Retinal pigment epithelial cell (primary cell): ENCODE measurements around the gene OVAAL.

Experiments used
- DNase-seq: peaks from one replicate; pipeline ENCODE4 v3.0.0-alpha.2; 2010; ENCODE audit warnings: low read depth
- H3K4me3 ChIP-seq: 2 replicates; pipeline ENCODE4 v1.5.1; 2011; ENCODE audit warnings: mild to moderate bottlenecking, low read length, control low read depth, moderate library complexity
- TF ChIP-seq, protein P1 (sequence below): conservative IDR thresholded peaks from 2 replicates; pipeline ENCODE4 v1.5.1; 2011; ENCODE audit warnings: low read depth, low read length, control low read depth, inconsistent platforms

Gene OVAAL

DNA sequence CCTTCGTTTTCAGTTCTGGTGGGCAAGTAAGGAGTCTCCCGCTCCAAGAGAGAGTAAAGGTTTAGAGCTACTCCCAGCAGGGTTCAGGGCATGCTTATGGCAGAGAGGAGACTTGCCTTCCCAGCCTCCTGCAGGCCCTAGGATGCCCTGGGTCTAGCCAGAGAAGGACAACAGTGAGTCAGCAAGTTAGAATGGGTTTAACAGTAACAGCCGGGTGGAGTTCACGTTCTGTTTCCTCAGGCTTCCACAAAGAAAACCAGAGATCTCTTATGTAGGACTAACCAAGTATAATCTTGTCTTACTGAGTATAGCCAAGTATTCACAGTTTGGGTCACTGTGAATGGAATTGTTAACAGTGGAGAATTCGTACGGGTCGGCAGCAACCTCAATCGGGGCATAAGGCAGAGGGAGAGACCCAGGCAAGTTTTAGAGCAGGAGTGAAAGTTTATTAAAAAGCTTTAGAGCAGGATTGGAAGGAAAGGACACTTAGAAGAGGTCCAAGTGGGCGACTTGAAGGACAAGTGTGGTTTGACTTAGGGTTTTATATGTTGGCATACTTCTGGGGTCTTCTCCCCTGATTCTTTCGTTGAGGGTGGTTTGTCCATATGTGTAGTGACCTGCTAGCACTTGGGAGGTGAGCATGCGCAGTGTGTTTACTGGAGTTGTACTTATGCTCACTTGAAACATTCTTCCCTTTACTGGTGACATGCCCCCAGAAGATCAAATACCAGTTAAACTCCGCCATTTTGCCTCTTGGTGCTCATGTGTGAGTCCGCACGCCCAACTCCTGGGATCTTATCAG lies 4.5 kb downstream of the OVAAL start:
- H3K4me3 ChIP-seq: no peak overlapping the region
- DNase-seq: no peak
- TF ChIP-seq, protein P1, sequence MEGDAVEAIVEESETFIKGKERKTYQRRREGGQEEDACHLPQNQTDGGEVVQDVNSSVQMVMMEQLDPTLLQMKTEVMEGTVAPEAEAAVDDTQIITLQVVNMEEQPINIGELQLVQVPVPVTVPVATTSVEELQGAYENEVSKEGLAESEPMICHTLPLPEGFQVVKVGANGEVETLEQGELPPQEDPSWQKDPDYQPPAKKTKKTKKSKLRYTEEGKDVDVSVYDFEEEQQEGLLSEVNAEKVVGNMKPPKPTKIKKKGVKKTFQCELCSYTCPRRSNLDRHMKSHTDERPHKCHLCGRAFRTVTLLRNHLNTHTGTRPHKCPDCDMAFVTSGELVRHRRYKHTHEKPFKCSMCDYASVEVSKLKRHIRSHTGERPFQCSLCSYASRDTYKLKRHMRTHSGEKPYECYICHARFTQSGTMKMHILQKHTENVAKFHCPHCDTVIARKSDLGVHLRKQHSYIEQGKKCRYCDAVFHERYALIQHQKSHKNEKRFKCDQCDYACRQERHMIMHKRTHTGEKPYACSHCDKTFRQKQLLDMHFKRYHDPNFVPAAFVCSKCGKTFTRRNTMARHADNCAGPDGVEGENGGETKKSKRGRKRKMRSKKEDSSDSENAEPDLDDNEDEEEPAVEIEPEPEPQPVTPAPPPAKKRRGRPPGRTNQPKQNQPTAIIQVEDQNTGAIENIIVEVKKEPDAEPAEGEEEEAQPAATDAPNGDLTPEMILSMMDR: no peak

DNA sequence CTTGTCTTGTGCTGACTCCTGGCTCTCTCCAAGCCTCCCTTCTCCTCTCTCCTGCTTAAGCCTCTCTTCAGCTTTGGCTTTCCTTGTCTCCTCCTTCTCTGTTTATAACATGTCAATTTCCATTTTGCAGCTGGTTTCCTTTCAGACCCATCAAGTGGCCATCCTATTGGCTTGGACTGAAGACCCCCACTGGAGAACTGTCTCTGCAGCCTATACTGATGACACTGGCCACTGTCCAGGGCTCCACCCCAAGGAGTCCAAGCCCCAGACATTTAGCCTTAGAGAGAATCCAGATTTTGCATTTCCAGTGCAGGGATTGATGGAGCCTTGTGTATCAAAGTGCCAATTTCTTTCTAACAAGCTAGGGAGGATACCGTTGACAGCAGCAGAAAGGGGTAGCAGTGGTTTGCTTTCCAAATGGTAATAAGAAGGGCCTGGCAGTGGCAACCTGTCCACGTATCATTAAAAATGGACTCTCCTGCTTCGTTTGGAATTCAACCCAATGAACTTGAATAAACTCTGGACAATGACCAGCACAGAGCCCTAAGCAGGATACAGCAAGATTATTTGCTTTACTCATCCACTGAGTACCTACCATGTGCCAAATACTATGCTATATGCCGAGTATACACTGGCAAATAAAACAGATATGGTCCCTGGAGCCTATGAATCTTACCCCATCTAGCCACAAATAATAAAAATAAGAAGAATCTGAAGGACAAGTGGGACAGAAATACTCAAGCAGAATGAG lies 6.5 kb downstream of the OVAAL start:
- TF ChIP-seq, protein P1: no peak
- DNase-seq: no peak
- no peak overlapping the region for H3K4me3 ChIP-seq

DNA sequence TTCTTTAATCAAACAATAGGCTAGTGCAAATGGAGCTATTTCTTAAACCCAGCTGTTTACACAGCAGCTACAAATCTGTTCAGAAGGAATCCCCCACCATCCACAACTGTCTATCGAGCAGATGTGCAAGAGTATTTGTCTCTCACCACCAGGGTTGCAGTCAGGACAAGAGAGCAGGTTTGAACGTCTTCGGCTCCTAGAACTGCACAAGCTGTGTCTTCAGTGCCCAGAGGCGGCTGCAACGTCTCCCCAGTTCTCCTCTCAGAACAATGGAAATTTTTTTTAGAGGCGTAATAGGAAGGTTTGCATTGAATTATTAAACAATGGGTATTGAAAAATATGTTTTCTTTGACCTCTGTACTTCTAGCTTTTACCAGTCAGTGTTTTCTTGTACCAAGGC lies 7.3 kb downstream of the OVAAL start:
- H3K4me3 ChIP-seq: no peak overlapping the region
- TF ChIP-seq, protein P1: no peak
- DNase-seq: no peak

DNA sequence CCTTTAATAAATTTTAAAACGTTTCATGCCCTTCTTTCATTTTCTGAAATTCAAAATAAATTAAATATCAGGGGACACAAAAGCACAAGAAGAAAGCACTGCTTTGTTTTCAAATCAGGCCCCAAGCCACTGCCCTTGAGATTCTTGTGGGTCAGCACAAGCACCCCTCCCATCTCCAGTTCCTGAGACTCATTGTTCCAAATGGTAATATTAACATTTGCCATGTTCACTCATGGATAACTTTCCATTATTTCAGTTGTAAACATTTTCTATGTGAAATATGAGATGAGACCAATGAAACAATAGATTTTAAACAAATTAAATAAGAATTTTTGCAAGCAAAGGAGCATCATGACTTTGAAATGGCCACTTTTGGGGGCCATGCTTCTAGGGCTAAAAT lies 7.7 kb downstream of the OVAAL start:
- no peak for DNase-seq
- H3K4me3 ChIP-seq: no peak overlapping the region
- TF ChIP-seq, protein P1: no peak

DNA sequence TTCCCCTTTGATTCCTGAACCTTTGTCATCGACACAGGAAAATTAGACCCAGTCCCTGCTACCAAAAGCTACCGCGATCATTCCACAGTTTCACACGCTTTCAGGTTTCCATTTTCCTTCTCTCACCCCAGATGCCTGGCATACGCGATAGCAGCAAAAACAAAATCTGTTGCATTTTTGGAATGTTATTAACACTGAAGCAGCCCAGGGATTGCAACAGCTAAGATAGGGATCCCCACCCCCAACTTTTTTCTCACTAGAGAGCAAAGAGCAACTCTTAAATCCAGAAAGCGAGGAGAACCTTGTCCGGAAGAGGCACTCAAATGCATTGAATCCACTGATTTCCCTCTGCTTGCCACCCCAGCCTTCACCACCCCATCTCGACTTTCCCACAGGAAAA lies 8.9 kb downstream of the OVAAL start:
- TF ChIP-seq, protein P1: no peak
- H3K4me3 ChIP-seq: no peak overlapping the region
- DNase-seq: no peak

DNA sequence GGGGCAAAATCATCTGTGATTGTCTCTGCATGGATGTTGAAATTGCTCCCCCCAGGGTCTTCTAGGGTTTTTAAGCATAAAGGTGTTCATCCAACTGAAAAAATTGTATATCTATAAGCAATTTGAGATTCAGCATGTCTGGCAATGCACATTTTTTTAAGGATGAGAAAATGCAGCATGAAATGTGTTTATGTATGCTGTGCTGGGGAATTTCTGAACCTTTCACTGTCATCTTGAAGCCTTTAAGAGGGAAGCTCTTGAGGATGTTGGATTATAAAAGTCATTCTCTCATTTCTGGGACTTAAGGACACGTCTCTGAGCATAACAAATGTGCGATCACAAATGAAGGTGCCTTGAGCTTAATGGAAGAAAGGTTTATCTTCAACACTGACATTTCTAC lies 9.4 kb downstream of the OVAAL start:
- TF ChIP-seq, protein P1: no peak
- DNase-seq: no peak
- no peak overlapping the region for H3K4me3 ChIP-seq
